Mesenteric fat pad (tissue), 1 donor: Measurements from ENCODE around the gene TMED3. TPM values are rescaled to one million over a fixed set of nuclear protein-coding genes. Genes with fewer than 3 reads are reported as not detected.

ENCODE experiments used
- DNase-seq: peaks from one replicate; pipeline ENCODE4 v3.0.0-alpha.2; 2020; ENCODE audit warnings: low spot score
- long read RNA-seq: library from polyadenylated mRNA; unstranded; transcript quantifications from one replicate; pipeline ENCODE4 v2.0.0, GENCODE V29; 2020
- total RNA-seq: library from RNA; stranded (reverse); fragmentation: NEBNext Ultra II Directional; extraction: Animal tissue kit (Norgen Biotek cat#: 25700); gene quantifications from one replicate; pipeline ENCODE4 v1.2.1, GENCODE V29; 2021
- donor health status: DM: yes; HTN: yes; CAD: no.

The TMED3 gene
- 27.8 TPM for total RNA-seq
- long read RNA-seq, transcript TMED3-201 (3 exons, 1,475 nt): major isoform, 188 of 192 reads
- long read RNA-seq, partial matches to known transcripts: 1 of 192 reads
- long read RNA-seq, other reads (novel, unspliced or antisense): 2 of 192 reads

GRCh38 chr15:79310985-79311900 is at the start of gene TMED3:
Gene TMED3 (plus strand): TSS chr15:79311112. CDS start chr15:79311250, 138 bp downstream.
- DNase-seq: no peak

GRCh38 chr15:79261836-79262235 is 49.1 kb upstream of the TMED3 start:
- DNase-seq: no peak

DNA sequence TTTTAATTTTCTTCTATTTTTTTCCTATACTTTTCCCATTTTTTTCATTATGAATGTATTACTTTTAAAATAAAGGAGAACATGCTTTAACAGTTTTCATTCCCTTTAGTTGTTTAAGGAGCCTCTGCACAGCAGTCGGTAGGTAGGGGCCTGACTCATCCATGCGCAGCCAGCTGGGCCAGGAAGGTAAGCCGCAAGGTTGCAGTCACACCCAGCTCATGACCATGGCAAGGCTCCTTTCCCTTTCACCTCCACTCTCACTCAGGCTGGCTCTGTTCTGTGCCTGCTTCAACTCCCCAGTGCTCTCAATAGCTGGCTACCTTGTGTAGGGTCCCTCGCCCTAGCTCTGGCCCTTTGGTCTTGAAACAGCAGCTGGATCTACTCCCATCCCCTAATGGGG is 45.7 kb upstream of the TMED3 start:
- no peak for DNase-seq

GRCh38 chr15:79265987-79266579 is 44.8 kb upstream of the TMED3 start:
- DNase-seq: no peak

- DNase-seq: no peak
Measured at GRCh38 chr15:79282371-79283251, 28.3 kb upstream of the TMED3 start, which contains the start of gene ANKRD34C. Gene ANKRD34C (plus strand): TSS chr15:79282722. CDS start chr15:79293285, 10,563 bp downstream.

GRCh38 chr15:79283252-79284048 is 27.5 kb upstream of the TMED3 start:
- no peak for DNase-seq

DNA sequence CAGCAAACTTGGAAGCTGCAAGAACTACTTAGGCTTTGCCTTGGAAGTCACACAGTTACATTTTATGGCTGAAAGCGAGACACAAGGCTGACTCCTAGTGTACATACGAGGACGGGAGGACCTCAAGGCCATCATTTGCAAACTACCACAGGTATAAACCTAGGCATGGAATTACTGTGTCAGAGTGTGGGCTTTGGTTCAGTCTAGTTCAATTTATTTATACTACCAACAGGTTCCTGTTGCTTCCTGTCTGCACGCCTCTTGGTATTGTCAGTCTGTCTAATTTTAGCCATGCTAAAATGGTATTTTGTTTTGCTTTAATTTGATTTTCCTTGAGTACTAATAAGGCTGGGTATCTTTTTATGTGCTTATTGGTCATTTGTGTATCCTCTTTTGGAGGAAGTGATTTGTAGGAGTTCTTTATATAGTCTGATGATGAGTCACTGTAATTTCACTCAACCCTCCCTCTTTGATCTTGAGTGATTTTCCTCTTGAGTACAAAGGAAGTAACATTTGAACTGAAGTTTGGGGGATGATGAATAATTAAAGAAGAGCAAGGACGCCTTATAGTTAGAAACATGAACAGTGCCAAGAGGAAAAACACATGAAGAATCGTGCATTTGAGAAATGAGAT is 20.2 kb upstream of the TMED3 start:
- no peak for DNase-seq

GRCh38 chr15:79292011-79292410 is 18.9 kb upstream of the TMED3 start:
- no peak for DNase-seq

DNA sequence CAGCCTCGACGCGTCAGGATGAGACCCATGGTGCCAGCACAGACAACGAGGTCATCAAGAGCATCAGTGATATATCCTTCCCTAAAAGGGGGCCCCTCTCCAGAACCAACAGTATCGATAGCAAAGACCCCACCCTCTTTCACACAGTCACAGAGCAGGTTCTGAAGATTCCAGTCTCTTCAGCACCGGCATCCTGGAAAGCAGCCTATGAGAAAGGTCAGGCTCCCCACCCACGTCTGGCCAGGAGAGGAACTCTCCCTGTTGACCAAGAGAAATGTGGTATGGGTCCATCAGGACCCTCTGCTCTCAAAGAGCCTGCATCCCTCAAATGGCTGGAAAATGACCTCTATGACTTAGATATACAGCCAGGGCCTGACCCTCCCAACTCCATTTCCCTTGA is 16.8 kb upstream of the TMED3 start:
- DNase-seq: no peak

DNA sequence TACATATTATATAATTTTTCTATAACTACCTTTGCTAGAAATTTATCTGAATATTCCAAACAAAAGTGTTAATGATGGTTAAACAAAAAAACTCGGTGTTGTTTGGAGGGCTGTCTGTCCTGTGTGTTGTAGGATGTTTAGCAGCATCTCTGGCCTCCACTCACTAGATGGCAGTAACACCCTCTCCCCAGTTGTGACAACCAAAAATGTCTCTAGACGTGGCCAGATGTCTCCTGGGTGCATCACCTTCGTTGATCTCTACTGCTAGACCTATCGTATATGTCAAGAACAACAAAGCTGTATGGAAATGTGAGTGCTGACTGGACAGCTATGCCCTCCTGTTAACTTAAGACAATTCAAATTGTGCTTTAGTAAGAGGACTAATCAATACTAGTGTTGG is 14.3 kb upstream of the TMED3 start:
- no peak for DNase-seq

- no peak for DNase-seq
Measured at GRCh38 chr15:79299126-79299840, 11.6 kb upstream of the TMED3 start.

DNA sequence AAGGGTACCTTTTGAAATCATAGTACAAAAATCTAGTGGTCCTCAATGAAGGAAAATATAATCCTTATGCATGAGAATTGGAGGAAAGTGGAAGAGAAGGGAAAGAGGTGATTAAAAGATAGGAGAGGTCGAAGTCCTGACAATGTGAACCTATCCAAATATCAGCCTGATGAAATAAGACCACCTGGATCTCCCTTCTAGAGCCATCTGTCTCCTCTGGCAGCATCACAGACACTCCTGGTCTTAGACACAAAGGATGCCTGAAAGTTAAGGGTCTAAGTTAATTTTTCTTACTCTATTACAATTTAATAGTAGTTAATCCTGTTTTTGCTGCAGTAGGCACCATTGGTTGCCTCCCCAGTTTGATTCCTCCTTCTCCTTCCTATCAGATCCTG is 11.1 kb upstream of the TMED3 start:
- DNase-seq: no peak

GRCh38 chr15:79307251-79307650 is 3.7 kb upstream of the TMED3 start:
- DNase-seq: no peak

GRCh38 chr15:79308874-79309273 is 2.0 kb upstream of the TMED3 start:
- DNase-seq: no peak

DNA sequence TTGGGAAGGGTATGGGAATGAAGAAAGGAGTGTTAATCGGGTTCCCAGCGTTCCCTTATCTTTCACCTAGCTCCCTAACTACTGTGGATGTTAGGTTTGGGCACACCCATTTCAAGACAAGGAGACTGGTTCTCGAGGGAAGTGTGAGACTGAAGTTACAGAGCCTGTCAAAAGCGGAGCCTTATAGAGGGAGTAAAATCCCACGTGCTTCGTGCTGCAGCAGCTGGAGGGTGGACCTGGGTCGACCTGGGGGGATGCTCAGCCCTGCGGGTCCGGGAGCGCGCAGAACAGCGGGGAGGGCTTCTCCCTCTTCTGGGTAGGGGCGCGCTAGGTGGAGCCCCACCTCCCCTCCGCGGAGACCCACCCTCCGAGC is 314 bp upstream of the TMED3 start:
- DNase-seq: no peak

DNA sequence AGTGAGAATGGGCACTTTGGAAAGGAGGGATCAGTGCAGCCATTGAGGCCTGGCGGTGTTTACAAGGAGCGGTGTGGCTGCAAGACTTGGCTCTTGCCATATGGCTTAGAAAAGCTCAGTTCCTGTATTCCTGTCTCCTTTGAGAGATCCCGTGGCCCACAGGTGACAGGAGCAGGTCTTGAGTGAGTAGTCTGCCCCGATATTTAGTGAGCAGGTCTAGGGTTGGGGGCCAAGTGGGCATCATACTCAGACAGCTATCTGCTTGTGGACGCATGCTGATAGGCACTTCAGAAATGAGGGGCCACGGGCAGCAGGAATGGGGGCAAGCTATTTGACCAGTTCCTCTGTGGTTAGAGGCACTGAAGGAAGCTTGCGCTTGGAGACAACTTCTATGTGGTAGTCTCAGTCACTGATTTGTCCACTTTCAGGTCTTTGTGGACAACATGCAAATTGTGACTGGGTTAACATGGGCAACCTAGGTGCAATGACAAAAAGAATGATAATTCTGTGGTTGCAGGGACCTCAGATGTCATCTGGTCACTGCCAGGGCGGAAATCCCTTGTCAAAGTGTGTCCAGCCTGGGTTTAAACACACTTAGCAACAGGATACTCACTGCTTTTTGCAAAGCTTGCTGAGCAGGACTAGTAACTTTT is 1.1 kb downstream of the TMED3 start:
- no peak for DNase-seq

- no peak for DNase-seq
Measured at GRCh38 chr15:79314186-79314585, 3.3 kb downstream of the TMED3 start.

GRCh38 chr15:79314811-79315210 is 3.9 kb downstream of the TMED3 start:
- DNase-seq: no peak
